ENCODE results near the gene RBM19.

- no peak for TF ChIP-seq EZH2 (IDR thresholded peaks at IDR 0.05; ENCODE audit: borderline replicate concordance, low read length)
- TF ChIP-seq, protein P1, sequence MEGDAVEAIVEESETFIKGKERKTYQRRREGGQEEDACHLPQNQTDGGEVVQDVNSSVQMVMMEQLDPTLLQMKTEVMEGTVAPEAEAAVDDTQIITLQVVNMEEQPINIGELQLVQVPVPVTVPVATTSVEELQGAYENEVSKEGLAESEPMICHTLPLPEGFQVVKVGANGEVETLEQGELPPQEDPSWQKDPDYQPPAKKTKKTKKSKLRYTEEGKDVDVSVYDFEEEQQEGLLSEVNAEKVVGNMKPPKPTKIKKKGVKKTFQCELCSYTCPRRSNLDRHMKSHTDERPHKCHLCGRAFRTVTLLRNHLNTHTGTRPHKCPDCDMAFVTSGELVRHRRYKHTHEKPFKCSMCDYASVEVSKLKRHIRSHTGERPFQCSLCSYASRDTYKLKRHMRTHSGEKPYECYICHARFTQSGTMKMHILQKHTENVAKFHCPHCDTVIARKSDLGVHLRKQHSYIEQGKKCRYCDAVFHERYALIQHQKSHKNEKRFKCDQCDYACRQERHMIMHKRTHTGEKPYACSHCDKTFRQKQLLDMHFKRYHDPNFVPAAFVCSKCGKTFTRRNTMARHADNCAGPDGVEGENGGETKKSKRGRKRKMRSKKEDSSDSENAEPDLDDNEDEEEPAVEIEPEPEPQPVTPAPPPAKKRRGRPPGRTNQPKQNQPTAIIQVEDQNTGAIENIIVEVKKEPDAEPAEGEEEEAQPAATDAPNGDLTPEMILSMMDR (IDR thresholded peaks at IDR 0.05; ENCODE audit: low read length) = no peak
Observed at GRCh38 chr12:113774526-113774925, 191.6 kb downstream of the RBM19 start.
